CD8-positive, alpha-beta memory T cell (primary cell): ENCODE results near the gene STIMATE. TPM values are rescaled to one million over a fixed set of nuclear protein-coding genes. Genes with fewer than 3 reads are reported as not detected.

Source experiments
- CTCF ChIA-PET: fragments of 350-600 bp; sonication (Branson Sonifier 250); formaldehyde crosslinking; loops from one replicate; lab custom pipeline; 2021; ENCODE audit warnings: antibody characterized with exemption; lab: Charles Lee
- POLR2A ChIA-PET: fragments of 350-600 bp; sonication (Branson Sonifier 250); formaldehyde crosslinking; loops from one replicate; lab custom pipeline; 2021; ENCODE audit warnings: antibody characterized with exemption; lab: Charles Lee
- DNase-seq, 5 donors: peaks; one replicate each; pipeline versions ENCODE4 v3.0.0 to v3.0.0-alpha.2; 2020 to 2022; ENCODE audit warnings: mixed read lengths in 1 of 5
- H3K27ac ChIP-seq: one replicate; pipeline ENCODE4 v1.7.0; 2013; ENCODE audit warnings: low read depth, mild to moderate bottlenecking, low read length, moderate library complexity
- H3K27me3 ChIP-seq: 2 replicates; pipeline ENCODE4 v1.7.0; 2013; ENCODE audit warnings: low read length, mild to moderate bottlenecking; ENCODE audit not compliant: insufficient read depth, poor library complexity, severe bottlenecking
- H3K36me3 ChIP-seq: 2 replicates; pipeline ENCODE4 v1.7.0; 2013; ENCODE audit warnings: mild to moderate bottlenecking, low read length, moderate library complexity; ENCODE audit not compliant: insufficient read depth
- H3K4me1 ChIP-seq: 2 replicates; pipeline ENCODE4 v1.7.0; 2013; ENCODE audit warnings: mild to moderate bottlenecking, low read length, moderate library complexity; ENCODE audit not compliant: insufficient read depth
- H3K4me3 ChIP-seq: 2 replicates; pipeline ENCODE4 v1.7.0; 2013; ENCODE audit warnings: mild to moderate bottlenecking, low read length
- H3K9me3 ChIP-seq: 2 replicates; pipeline ENCODE4 v1.7.0; 2013; ENCODE audit warnings: mild to moderate bottlenecking, low read length
- H3K27ac Mint-ChIP-seq, 8 donors: one replicate each; pipeline ENCODE4 v1.8.0; 2020 to 2021; ENCODE audit warnings: mixed read lengths in 8 of 8, mild to moderate bottlenecking in 6 of 8, inconsistent platforms in 3 of 8, moderate library complexity in 3 of 8
- H3K27me3 Mint-ChIP-seq, 2 donors: one replicate each; pipeline ENCODE4 v1.8.0; 2020 to 2021; ENCODE audit warnings: mixed read lengths in 2 of 2, mild to moderate bottlenecking in 1 of 2, moderate library complexity in 1 of 2
- H3K36me3 Mint-ChIP-seq, 3 donors: one replicate each; pipeline ENCODE4 v1.8.0; 2020 to 2021; ENCODE audit warnings: mixed read lengths in 3 of 3, inconsistent platforms in 1 of 3, mild to moderate bottlenecking in 1 of 3
- H3K4me1 Mint-ChIP-seq, 3 donors: one replicate each; pipeline ENCODE4 v1.8.0; 2020 to 2021; ENCODE audit warnings: mixed read lengths in 3 of 3, inconsistent platforms in 1 of 3, mild to moderate bottlenecking in 1 of 3
- H3K4me3 Mint-ChIP-seq, 7 donors: one replicate each; pipeline ENCODE4 v1.8.0; 2020 to 2021; ENCODE audit warnings: mixed read lengths in 7 of 7, mild to moderate bottlenecking in 6 of 7, moderate library complexity in 4 of 7, inconsistent platforms in 2 of 7
- H3K9me3 Mint-ChIP-seq, 5 donors: one replicate each; pipeline ENCODE4 v1.8.0; 2020 to 2022; ENCODE audit warnings: mixed read lengths in 5 of 5, mild to moderate bottlenecking in 3 of 5, moderate library complexity in 2 of 5, inconsistent platforms in 1 of 5
- polyA plus RNA-seq: library from polyadenylated mRNA; unstranded; fragments of 300-500 nt; fragmentation: Illumina TruSeq; gene quantifications from one replicate; pipeline ENCODE4 v1.2.3, GENCODE V29; 2021
- total RNA-seq, 2 experiments: library from RNA; stranded (reverse); gene quantifications; one replicate each; pipeline ENCODE4 v1.2.3, GENCODE V29; 2021

STIMATE gene
- total and polyA plus RNA-seq, 3 experiments from 2014 or later: 10.8 to 39.1 (median 35.0) TPM

- H3K4me1 Mint-ChIP-seq: peaks cover 35 to 51% (median 43%) of the 10 kb centered on the region in 3 donors
- H3K36me3 ChIP-seq: peaks cover 11% of the 10 kb centered on the region
Measured at GRCh38 chr3:52839892-52840545, 57.3 kb downstream of the STIMATE start.

GRCh38 chr3:52839268-52839575 lies 58.1 kb downstream of the STIMATE start:
- H3K4me1 ChIP-seq: peaks cover 24% of the 10 kb centered on the region
- no peaks in the 10 kb centered on the region for H3K9me3 ChIP-seq
- POLR2A ChIA-PET: no interaction called here
- Mint-ChIP-seq H3K4me1 (peaks cover 35 to 51% (median 43%) of the 10 kb centered on the region in 3 donors), H3K36me3 (peaks cover 10 to 71% (median 10%) of the 10 kb centered on the region in 3 donors), H3K9me3 (no peaks in the 10 kb centered on the region), H3K27me3 (peaks cover 0 to 2% of the 10 kb centered on the region in 2 donors), H3K4me3 (peak overlapping the region in 4 of 7 donors; percentile 26 to 77 (median 32)), H3K27ac (peak overlapping the region in 5 of 8 donors; percentile 19 to 78 (median 52))
- CTCF ChIA-PET: interaction anchor here (0.8 to 1.7 kb wide), 2 partner anchors 26 to 96 kb away, joined by 3 to 4 read pairs; no protein-coding TSS in a partner anchor
- H3K27ac ChIP-seq: no peak overlapping the region
- peaks cover 11% of the 10 kb centered on the region for H3K36me3 ChIP-seq
- H3K4me3 ChIP-seq: no peak overlapping the region
- no peaks in the 10 kb centered on the region for H3K27me3 ChIP-seq
- no peak for DNase-seq

More at GRCh38 chr3:52839892-52840545, 57.3 kb downstream of the STIMATE start:
- Mint-ChIP-seq H3K4me3 (peak overlapping the region in 1 of 7 donors; percentile 44), H3K27me3 (peaks cover 0 to 2% of the 10 kb centered on the region in 2 donors), H3K36me3 (peaks cover 7 to 69% (median 16%) of the 10 kb centered on the region in 3 donors), H3K9me3 (no peaks in the 10 kb centered on the region), H3K27ac (peak overlapping the region in 3 of 8 donors; percentile 42 to 65 (median 43))
- CTCF ChIA-PET: no interaction called here
- no peaks in the 10 kb centered on the region for H3K27me3 ChIP-seq
- H3K9me3 ChIP-seq: no peaks in the 10 kb centered on the region
- H3K4me1 ChIP-seq: peaks cover 24% of the 10 kb centered on the region
- H3K4me3 ChIP-seq: no peak overlapping the region
- no peak for DNase-seq
- POLR2A ChIA-PET: no interaction called here
- no peak overlapping the region for H3K27ac ChIP-seq

GRCh38 chr3:52838561-52839267 lies 58.6 kb downstream of the STIMATE start:
- CTCF ChIA-PET: interaction anchor here (0.8 to 2.1 kb wide), 3 partner anchors 7 to 96 kb away, joined by 3 to 6 read pairs (median 4); no protein-coding TSS in a partner anchor
- peaks cover 24% of the 10 kb centered on the region for H3K4me1 ChIP-seq

GRCh38 chr3:52836986-52837385 lies 60.4 kb downstream of the STIMATE start:
- H3K4me3 ChIP-seq: no peak overlapping the region
- CTCF ChIA-PET: interaction anchor here (1.5 to 2.1 kb wide), 2 partner anchors 9 to 16 kb away, joined by 4 to 6 read pairs; no protein-coding TSS in a partner anchor
- H3K27me3 ChIP-seq: no peaks in the 10 kb centered on the region
- no peaks in the 10 kb centered on the region for H3K9me3 ChIP-seq
- H3K36me3 ChIP-seq: no peaks in the 10 kb centered on the region
- H3K4me3 Mint-ChIP-seq: peak overlapping the region in 1 of 7 donors; percentile 7
- peak overlapping the region in 3 of 8 donors; percentile 3 to 70 (median 68) for H3K27ac Mint-ChIP-seq
- H3K27me3 Mint-ChIP-seq: no peaks in the 10 kb centered on the region
- H3K4me1 Mint-ChIP-seq: peaks cover 35 to 51% (median 43%) of the 10 kb centered on the region in 3 donors
- no peak for DNase-seq
- H3K27ac ChIP-seq: no peak overlapping the region
- H3K4me1 ChIP-seq: peaks cover 24% of the 10 kb centered on the region
- POLR2A ChIA-PET: no interaction called here
- no peaks in the 10 kb centered on the region for H3K9me3 Mint-ChIP-seq
- peaks cover 6 to 59% (median 11%) of the 10 kb centered on the region in 3 donors for H3K36me3 Mint-ChIP-seq

More at GRCh38 chr3:52838561-52839267, 58.6 kb downstream of the STIMATE start:
- peak overlapping the region in 5 of 7 donors; percentile 26 to 77 (median 37) for H3K4me3 Mint-ChIP-seq
- no peaks in the 10 kb centered on the region for H3K9me3 Mint-ChIP-seq
- POLR2A ChIA-PET: no interaction called here
- H3K27me3 ChIP-seq: no peaks in the 10 kb centered on the region
- no peak overlapping the region for H3K27ac ChIP-seq
- H3K4me3 ChIP-seq: no peak overlapping the region
- peak overlapping the region in 5 of 8 donors; percentile 19 to 64 (median 52) for H3K27ac Mint-ChIP-seq
- peaks cover 11% of the 10 kb centered on the region for H3K36me3 ChIP-seq
- peaks cover 0 to 2% of the 10 kb centered on the region in 2 donors for H3K27me3 Mint-ChIP-seq
- DNase-seq: peak in 1 of 5 donors; percentile 18
- H3K36me3 Mint-ChIP-seq: peaks cover 8 to 68% (median 10%) of the 10 kb centered on the region in 3 donors
- peaks cover 35 to 51% (median 43%) of the 10 kb centered on the region in 3 donors for H3K4me1 Mint-ChIP-seq
- no peaks in the 10 kb centered on the region for H3K9me3 ChIP-seq

GRCh38 chr3:52836471-52836845 lies 60.9 kb downstream of the STIMATE start:
- peak overlapping the region in 2 of 8 donors; percentile 32 to 68 for H3K27ac Mint-ChIP-seq
- DNase-seq: no peak
- H3K36me3 ChIP-seq: no peaks in the 10 kb centered on the region
- CTCF ChIA-PET: interaction anchor here (2.1 kb wide), 1 partner anchor 10 kb away, joined by 6 read pairs; no protein-coding TSS in a partner anchor
- H3K4me1 ChIP-seq: peaks cover 24% of the 10 kb centered on the region
- H3K27me3 Mint-ChIP-seq: no peaks in the 10 kb centered on the region
- H3K4me1 Mint-ChIP-seq: peaks cover 32 to 47% (median 39%) of the 10 kb centered on the region in 3 donors
- POLR2A ChIA-PET: no interaction called here
- no peaks in the 10 kb centered on the region for H3K9me3 ChIP-seq
- H3K4me3 ChIP-seq: no peak overlapping the region
- H3K36me3 Mint-ChIP-seq: peaks cover under 1 to 54% (median 7%) of the 10 kb centered on the region in 3 donors
- H3K27me3 ChIP-seq: no peaks in the 10 kb centered on the region
- no peak overlapping the region for H3K27ac ChIP-seq
- no peak overlapping the region for H3K4me3 Mint-ChIP-seq
- no peaks in the 10 kb centered on the region for H3K9me3 Mint-ChIP-seq

GRCh38 chr3:52835766-52836470 lies 61.4 kb downstream of the STIMATE start:
- POLR2A ChIA-PET: no interaction called here
- Histone ChIP-seq H3K9me3 (no peaks in the 10 kb centered on the region), H3K36me3 (no peaks in the 10 kb centered on the region), H3K4me1 (peaks cover 24% of the 10 kb centered on the region), H3K27ac (no peak overlapping the region), H3K4me3 (no peak overlapping the region), H3K27me3 (no peaks in the 10 kb centered on the region)
- CTCF ChIA-PET: no interaction called here
- H3K4me3 Mint-ChIP-seq: no peak overlapping the region
- no peak overlapping the region for H3K27ac Mint-ChIP-seq
- no peaks in the 10 kb centered on the region for H3K9me3 Mint-ChIP-seq
- H3K36me3 Mint-ChIP-seq: peaks cover 0 to 49% (median 7%) of the 10 kb centered on the region in 3 donors
- peaks cover 32 to 47% (median 39%) of the 10 kb centered on the region in 3 donors for H3K4me1 Mint-ChIP-seq
- DNase-seq: no peak
- no peaks in the 10 kb centered on the region for H3K27me3 Mint-ChIP-seq

GRCh38 chr3:52834871-52835501 lies 62.4 kb downstream of the STIMATE start, which contains the start of gene MUSTN1:
MUSTN1 (minus strand) TSS chr3:52835019; CDS start chr3:52834948, 71 bp downstream.
- Mint-ChIP-seq H3K36me3 (peaks cover 0 to 42% (median 7%) of the 10 kb centered on the region in 3 donors), H3K27ac (peak within 1 kb of the TSS in 3 of 8 donors; percentile 43 to 72 (median 58)), H3K9me3 (no peaks in the 10 kb centered on the region), H3K27me3 (no peaks in the 10 kb centered on the region), H3K4me3 (no peak within 1 kb of the TSS), H3K4me1 (peaks cover 29 to 43% (median 35%) of the 10 kb centered on the region in 3 donors)
- H3K36me3 ChIP-seq: no peaks in the 10 kb centered on the region
- ChIA-PET CTCF (interaction anchor here (0.6 kb wide), 1 partner anchor 273 kb away, joined by 3 read pairs; no protein-coding TSS in a partner anchor), POLR2A (no interaction called here)
- no peak within 1 kb of the TSS for H3K4me3 ChIP-seq
- H3K27ac ChIP-seq: no peak within 1 kb of the TSS
- DNase-seq: no peak
- H3K27me3 ChIP-seq: no peaks in the 10 kb centered on the region
- no peaks in the 10 kb centered on the region for H3K9me3 ChIP-seq
- peaks cover 24% of the 10 kb centered on the region for H3K4me1 ChIP-seq
